Measurements from ENCODE around the gene SPCS1.

SPCS1 gene

GRCh38 chr3:52685709-52686691 lies 19.9 kb upstream of the SPCS1 start, which contains the start of the genes GNL3 and PBRM1:
GNL3 (plus strand) TSS chr3:52686032; CDS start chr3:52686093, 61 bp downstream.
PBRM1 (minus strand) TSS chr3:52685913.
- no peak for TF ChIP-seq ARNTL (CRISPR knock-in tag; IDR thresholded peaks at IDR 0.05; ENCODE audit: borderline replicate concordance, low read depth)
- TF ChIP-seq RARB (CRISPR knock-in tag; IDR thresholded peaks at IDR 0.05) = no peak
- TF ChIP-seq TSHZ2 (CRISPR knock-in tag; IDR thresholded peaks at IDR 0.05) = no peak
- TF ChIP-seq OSR1 (CRISPR knock-in tag; IDR thresholded peaks at IDR 0.05) = no peak
- TF ChIP-seq SNAI2 (CRISPR knock-in tag; IDR thresholded peaks at IDR 0.05) = no peak
- no peak for TF ChIP-seq TOX (CRISPR knock-in tag; IDR thresholded peaks at IDR 0.05; ENCODE audit: borderline replicate concordance)
- no peak for TF ChIP-seq PATZ1 (CRISPR knock-in tag; IDR thresholded peaks at IDR 0.05; ENCODE audit: borderline replicate concordance)
- TF ChIP-seq ZNF70 (CRISPR knock-in tag; IDR thresholded peaks at IDR 0.05) = no peak
- no peak for TF ChIP-seq POU6F1 (CRISPR knock-in tag; IDR thresholded peaks at IDR 0.05; ENCODE audit: borderline replicate concordance, low read depth)
- TF ChIP-seq GLIS3 (CRISPR knock-in tag; IDR thresholded peaks at IDR 0.05) = no peak
- TF ChIP-seq CSDC2 (CRISPR knock-in tag; IDR thresholded peaks at IDR 0.05) = no peak
- no peak for TF ChIP-seq ZFP3 (CRISPR knock-in tag; IDR thresholded peaks at IDR 0.05)
- no peak for TF ChIP-seq ISL1 (CRISPR knock-in tag; IDR thresholded peaks at IDR 0.05)
- no peak for TF ChIP-seq ZC3H10 (CRISPR knock-in tag; IDR thresholded peaks at IDR 0.05)
- TF ChIP-seq CREB5 (CRISPR knock-in tag; IDR thresholded peaks at IDR 0.05; ENCODE audit: low read depth) = no peak
- TF ChIP-seq ZFP30 (CRISPR knock-in tag; IDR thresholded peaks at IDR 0.05) = no peak
- no peak for TF ChIP-seq BACH2 (CRISPR knock-in tag; IDR thresholded peaks at IDR 0.05; ENCODE audit: borderline replicate concordance)
- peak; percentile 83 for ATAC-seq

- TF ChIP-seq ZNF565 (CRISPR knock-in tag; conservative IDR thresholded peaks at IDR 0.05; ENCODE audit: low read depth) (no peak), PPARA (CRISPR knock-in tag; IDR thresholded peaks at IDR 0.05; ENCODE audit: borderline replicate concordance) (no peak), POU6F1 (CRISPR knock-in tag; IDR thresholded peaks at IDR 0.05; ENCODE audit: borderline replicate concordance, low read depth) (no peak), CSDC2 (CRISPR knock-in tag; IDR thresholded peaks at IDR 0.05) (no peak), OSR1 (CRISPR knock-in tag; IDR thresholded peaks at IDR 0.05) (no peak)
- no peak for ATAC-seq
These were observed 17.6 kb upstream of the SPCS1 start for GRCh38 chr3:52688266-52688665.

- TF ChIP-seq POU6F1 (CRISPR knock-in tag; IDR thresholded peaks at IDR 0.05; ENCODE audit: borderline replicate concordance, low read depth) (no peak), ZC3H10 (CRISPR knock-in tag; IDR thresholded peaks at IDR 0.05) (no peak), OSR1 (CRISPR knock-in tag; IDR thresholded peaks at IDR 0.05) (no peak), RARB (CRISPR knock-in tag; IDR thresholded peaks at IDR 0.05) (no peak)
- ATAC-seq = no peak
These were observed 16.8 kb upstream of the SPCS1 start for GRCh38 chr3:52689151-52689550.
